Colonic mucosa (tissue), 4 donors: ENCODE measurements around the gene IL1R1. TPM values are rescaled to one million over a fixed set of nuclear protein-coding genes. Genes with fewer than 3 reads are reported as not detected.

Source experiments
- DNase-seq: peaks from one replicate; pipeline ENCODE4 v3.0.0-alpha.2; 2020
- H3K27ac ChIP-seq: fragments of 200-600 bp; one replicate; pipeline ENCODE4 v1.8.0; 2021
- H3K27me3 ChIP-seq: fragments of 200-600 bp; one replicate; pipeline ENCODE4 v1.8.0; 2021
- H3K36me3 ChIP-seq: fragments of 200-600 bp; one replicate; pipeline ENCODE4 v1.8.0; 2021
- H3K4me1 ChIP-seq: fragments of 200-600 bp; one replicate; pipeline ENCODE4 v1.8.0; 2021; ENCODE audit warnings: mild to moderate bottlenecking
- H3K4me3 ChIP-seq: fragments of 200-600 bp; one replicate; pipeline ENCODE4 v1.8.0; 2021
- H3K9ac ChIP-seq, 2 donors: one replicate each; pipeline ENCODE4 v1.7.0; 2013; ENCODE audit warnings: control low read depth in 2 of 2, low read depth in 2 of 2, low read length in 2 of 2
- H3K9me3 ChIP-seq: fragments of 200-600 bp; one replicate; pipeline ENCODE4 v1.8.0; 2021
- intact Hi-C: fragments of 100-400 bp; cut with DNase I; formaldehyde crosslinking; loops from one replicate; pipeline ENCODE4 v1.14.1; 2022
- total RNA-seq, 2 donors: library from RNA; stranded (reverse); fragmentation: NEBNext Ultra II Directional in 1 of 2; extraction: Animal tissue kit (Norgen Biotek cat#: 25700) in 1 of 2; gene quantifications; one replicate each; pipeline ENCODE4 v1.2.1, GENCODE V29; 2021
- TF ChIP-seq, protein P1 (sequence below): fragments of 200-600 bp; IDR thresholded peaks from one replicate; pipeline ENCODE4 v1.8.0; 2022; ENCODE audit warnings: antibody characterized with exemption, mild to moderate bottlenecking
- donor health status: healthy.
- donor health status: DM: no; HTN: no; CAD: no.
- donor health status: DM: no; HTN: no; CAD: no.

Gene IL1R1
- total RNA-seq, 2 donors from 2014 or later = 13.9 to 23.9 TPM

- no peak overlapping the region for H3K9ac ChIP-seq
- no peak overlapping the region for H3K27ac ChIP-seq
- DNase-seq = no peak
- TF ChIP-seq, protein P1, sequence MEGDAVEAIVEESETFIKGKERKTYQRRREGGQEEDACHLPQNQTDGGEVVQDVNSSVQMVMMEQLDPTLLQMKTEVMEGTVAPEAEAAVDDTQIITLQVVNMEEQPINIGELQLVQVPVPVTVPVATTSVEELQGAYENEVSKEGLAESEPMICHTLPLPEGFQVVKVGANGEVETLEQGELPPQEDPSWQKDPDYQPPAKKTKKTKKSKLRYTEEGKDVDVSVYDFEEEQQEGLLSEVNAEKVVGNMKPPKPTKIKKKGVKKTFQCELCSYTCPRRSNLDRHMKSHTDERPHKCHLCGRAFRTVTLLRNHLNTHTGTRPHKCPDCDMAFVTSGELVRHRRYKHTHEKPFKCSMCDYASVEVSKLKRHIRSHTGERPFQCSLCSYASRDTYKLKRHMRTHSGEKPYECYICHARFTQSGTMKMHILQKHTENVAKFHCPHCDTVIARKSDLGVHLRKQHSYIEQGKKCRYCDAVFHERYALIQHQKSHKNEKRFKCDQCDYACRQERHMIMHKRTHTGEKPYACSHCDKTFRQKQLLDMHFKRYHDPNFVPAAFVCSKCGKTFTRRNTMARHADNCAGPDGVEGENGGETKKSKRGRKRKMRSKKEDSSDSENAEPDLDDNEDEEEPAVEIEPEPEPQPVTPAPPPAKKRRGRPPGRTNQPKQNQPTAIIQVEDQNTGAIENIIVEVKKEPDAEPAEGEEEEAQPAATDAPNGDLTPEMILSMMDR = no peak
- H3K4me1 ChIP-seq = no peaks in the 10 kb centered on the region
- no peaks in the 10 kb centered on the region for H3K9me3 ChIP-seq
- H3K27me3 ChIP-seq = no peaks in the 10 kb centered on the region
- no peak overlapping the region for H3K4me3 ChIP-seq
- H3K36me3 ChIP-seq = no peaks in the 10 kb centered on the region
- intact Hi-C loops = no loop called here
Observed at GRCh38 chr2:102131564-102131963, 11.0 kb upstream of the IL1R1 start.

DNA sequence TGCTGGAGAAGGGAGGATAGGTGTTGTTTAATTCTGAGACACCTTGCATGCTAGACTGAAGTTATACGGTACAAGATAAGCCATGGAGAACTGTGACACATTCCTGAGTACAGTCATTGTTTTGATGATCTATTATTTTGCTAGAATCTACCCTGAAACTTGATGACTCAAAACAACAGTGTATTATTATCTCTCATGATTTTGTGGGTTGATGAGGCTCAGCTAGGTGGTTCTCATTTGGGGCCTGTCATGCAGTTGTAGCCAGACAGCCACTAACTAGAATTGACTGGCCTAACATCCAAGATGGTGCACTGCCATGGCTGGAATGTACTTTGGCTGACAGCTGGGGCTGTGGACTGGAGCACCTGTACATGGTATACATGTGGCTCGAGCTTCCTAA, 5.4 kb upstream of the IL1R1 start:
- Histone ChIP-seq H3K27ac (no peak overlapping the region), H3K9me3 (no peaks in the 10 kb centered on the region), H3K9ac (no peak overlapping the region), H3K27me3 (no peaks in the 10 kb centered on the region), H3K4me3 (no peak overlapping the region), H3K36me3 (no peaks in the 10 kb centered on the region), H3K4me1 (no peaks in the 10 kb centered on the region)
- intact Hi-C loops = no loop called here
- no peak for DNase-seq
- TF ChIP-seq, protein P1 = no peak

DNA sequence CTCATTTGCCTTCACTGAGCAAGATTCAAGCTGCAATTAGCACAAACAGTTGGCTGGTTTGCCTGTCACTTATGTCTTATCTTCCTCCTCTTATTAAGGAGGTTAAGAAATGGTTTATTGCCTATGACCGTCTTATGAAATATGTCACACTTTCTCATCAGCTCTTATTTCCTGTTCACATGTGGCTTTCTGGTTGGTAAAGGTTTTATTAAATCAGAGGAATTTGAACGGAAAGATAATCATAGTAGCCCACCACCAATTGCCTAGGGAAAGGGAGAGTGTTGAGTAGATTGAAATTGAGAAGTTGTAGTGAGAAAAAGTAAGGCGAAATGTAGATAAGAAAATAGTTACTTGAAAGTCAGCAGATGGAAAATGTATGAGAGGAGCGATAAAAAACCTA, 4.2 kb upstream of the IL1R1 start:
- TF ChIP-seq, protein P1 = no peak
- H3K4me1 ChIP-seq = no peaks in the 10 kb centered on the region
- no peak overlapping the region for H3K9ac ChIP-seq
- no peak overlapping the region for H3K27ac ChIP-seq
- H3K27me3 ChIP-seq = no peaks in the 10 kb centered on the region
- no peaks in the 10 kb centered on the region for H3K9me3 ChIP-seq
- intact Hi-C loops = no loop called here
- H3K36me3 ChIP-seq = no peaks in the 10 kb centered on the region
- no peak overlapping the region for H3K4me3 ChIP-seq
- DNase-seq = no peak

GRCh38 chr2:102139851-102140250, 2.7 kb upstream of the IL1R1 start:
- no peaks in the 10 kb centered on the region for H3K9me3 ChIP-seq
- no peak overlapping the region for H3K27ac ChIP-seq
- DNase-seq = no peak
- H3K36me3 ChIP-seq = no peaks in the 10 kb centered on the region
- H3K27me3 ChIP-seq = no peaks in the 10 kb centered on the region
- no peaks in the 10 kb centered on the region for H3K4me1 ChIP-seq
- no peak overlapping the region for H3K9ac ChIP-seq
- TF ChIP-seq, protein P1 = no peak
- intact Hi-C loops = no loop called here
- H3K4me3 ChIP-seq = no peak overlapping the region

DNA sequence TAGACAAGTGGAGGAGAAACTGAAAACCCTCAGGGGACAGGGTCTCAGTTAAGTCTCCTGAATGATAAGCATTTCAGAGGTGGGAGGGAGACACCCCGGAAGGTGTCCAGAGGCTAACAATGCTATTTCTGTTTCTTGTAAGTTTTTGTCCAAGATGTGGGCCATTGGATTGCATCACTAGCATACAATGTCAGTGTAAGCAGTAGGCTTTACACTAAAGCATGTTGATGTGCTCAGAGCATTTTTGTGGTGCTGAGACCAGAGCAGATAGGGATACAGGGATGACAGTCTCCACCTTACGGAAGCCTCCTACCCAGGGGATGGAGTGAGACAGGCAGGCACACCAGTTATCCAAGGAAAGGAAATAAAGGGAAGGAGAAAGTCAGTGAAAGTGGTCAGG, 2.2 kb upstream of the IL1R1 start:
- H3K27me3 ChIP-seq = no peaks in the 10 kb centered on the region
- no peaks in the 10 kb centered on the region for H3K36me3 ChIP-seq
- no peak for DNase-seq
- H3K4me1 ChIP-seq = no peaks in the 10 kb centered on the region
- no peaks in the 10 kb centered on the region for H3K9me3 ChIP-seq
- no peak overlapping the region for H3K4me3 ChIP-seq
- no peak overlapping the region for H3K27ac ChIP-seq
- intact Hi-C loops = no loop called here
- TF ChIP-seq, protein P1 = no peak
- no peak overlapping the region for H3K9ac ChIP-seq
